ENCODE results near the gene CAMTA1. TPM values are rescaled to one million over a fixed set of nuclear protein-coding genes. Genes with fewer than 3 reads are reported as not detected.

The CAMTA1 gene
- total RNA-seq, 1 donor from 2014 or later = 166 TPM

- DNase-seq (no peak), ATAC-seq (no peak)
- intact Hi-C loops (cut with micrococcal nuclease) = no loop called here
These were observed 711.9 kb downstream of the CAMTA1 start for GRCh38 chr1:7497107-7497637.

GRCh38 chr1:7500381-7501083 is 715.3 kb downstream of the CAMTA1 start:
- DNase-seq = no peak
- intact Hi-C loops (cut with micrococcal nuclease) = no loop called here
- no peak for ATAC-seq

GRCh38 chr1:7501084-7501491 is 715.8 kb downstream of the CAMTA1 start:
- no peak for DNase-seq
- ATAC-seq = no peak
- intact Hi-C loops (cut with micrococcal nuclease) = no loop called here

GRCh38 chr1:7501723-7502603 is 716.7 kb downstream of the CAMTA1 start:
- ATAC-seq = no peak
- no peak for DNase-seq
- intact Hi-C loops (cut with micrococcal nuclease) = no loop called here

DNA sequence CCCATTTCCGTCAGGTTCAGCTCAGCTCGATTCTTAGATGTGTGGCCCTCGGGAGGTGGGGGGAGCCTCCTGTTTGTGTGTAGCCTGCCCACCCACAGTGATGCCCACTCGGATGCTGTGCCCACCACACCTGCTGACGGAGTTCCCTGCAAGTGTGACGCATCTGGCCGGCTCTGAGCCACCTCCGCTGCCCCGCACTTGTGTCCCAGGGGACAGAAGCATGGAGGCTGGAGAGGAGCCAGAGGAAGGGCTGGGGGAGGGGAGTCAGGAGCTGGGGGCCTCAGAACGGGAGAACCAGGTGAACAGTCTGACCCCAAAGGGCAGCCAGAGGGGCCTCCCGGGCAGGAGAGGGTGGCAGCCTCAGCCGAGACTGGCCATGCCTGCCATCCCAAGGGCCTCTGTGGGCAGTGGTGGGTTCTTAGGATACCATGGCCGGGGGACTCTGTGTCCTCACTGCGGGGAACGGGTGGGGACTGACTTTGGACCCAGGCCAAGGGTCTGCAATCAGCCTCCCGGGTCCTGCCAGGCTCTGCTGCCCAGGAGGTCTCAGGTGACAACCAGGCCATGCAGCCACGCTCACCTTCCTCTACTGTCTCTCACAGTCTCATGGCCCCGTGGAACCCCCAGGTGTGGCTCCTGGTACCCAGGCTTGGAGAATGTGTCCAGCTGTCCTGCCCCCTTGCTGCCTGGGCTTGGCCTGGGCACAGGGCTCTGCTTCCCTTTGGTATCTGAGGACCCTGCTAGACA is 718.6 kb downstream of the CAMTA1 start:
- intact Hi-C loops (cut with micrococcal nuclease) = no loop called here
- DNase-seq (no peak), ATAC-seq (no peak)

DNA sequence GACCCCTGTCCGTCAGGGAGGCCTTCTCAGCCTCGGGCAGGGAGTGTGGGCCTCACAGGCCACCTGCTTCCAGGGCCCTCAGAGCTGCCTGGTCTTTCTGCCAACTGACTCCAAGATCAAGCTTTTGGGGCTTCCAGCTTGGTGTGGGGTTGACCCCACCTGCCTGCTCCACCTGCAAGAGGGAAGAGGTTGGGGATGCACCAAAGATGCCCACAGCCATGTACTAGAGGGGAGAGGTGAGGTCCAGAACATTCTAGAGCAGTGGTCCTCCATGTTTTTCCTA is 719.1 kb downstream of the CAMTA1 start:
- ATAC-seq = no peak
- intact Hi-C loops (cut with micrococcal nuclease) = no loop called here
- DNase-seq = no peak

DNA sequence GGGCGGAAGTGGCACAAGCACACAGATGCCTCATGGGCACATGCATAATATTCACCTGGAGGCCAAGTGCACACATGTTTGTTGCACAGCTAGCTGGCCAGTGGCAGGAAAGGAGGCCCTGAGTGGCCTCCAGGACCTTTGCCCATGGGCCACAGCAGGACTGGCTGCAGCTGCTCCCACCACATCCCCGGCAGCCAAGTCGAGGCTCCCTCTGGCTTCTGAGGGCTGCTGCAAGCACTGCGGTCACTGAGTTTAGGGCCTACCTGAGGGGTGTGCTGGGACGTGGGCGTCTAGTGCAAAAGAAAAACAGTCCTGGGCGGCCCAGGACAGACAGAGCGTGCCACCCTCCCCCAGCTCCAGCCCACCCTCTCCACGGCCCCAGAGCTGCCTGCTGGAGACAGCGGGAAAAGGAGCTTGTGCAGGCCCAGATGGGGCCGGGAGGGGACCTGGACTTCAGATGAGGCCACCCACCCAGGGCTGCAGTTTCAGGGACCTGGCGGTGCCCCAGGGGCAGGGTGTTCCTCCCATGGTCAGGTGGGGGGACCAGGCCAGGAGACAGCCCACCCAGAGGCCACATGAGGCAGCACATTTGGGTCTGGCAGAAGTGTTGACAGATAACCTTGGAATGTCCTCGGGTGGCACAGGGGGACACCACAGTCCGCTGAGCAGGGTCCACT is 720.0 kb downstream of the CAMTA1 start:
- ATAC-seq (no peak), DNase-seq (no peak)
- intact Hi-C loops (cut with micrococcal nuclease) = no loop called here

GRCh38 chr1:7505771-7506453 is 720.7 kb downstream of the CAMTA1 start:
- ATAC-seq = no peak
- no peak for DNase-seq
- intact Hi-C loops (cut with micrococcal nuclease) = no loop called here

- intact Hi-C loops (cut with micrococcal nuclease) = no loop called here
- ATAC-seq (no peak), DNase-seq (no peak)
These were observed 721.4 kb downstream of the CAMTA1 start for GRCh38 chr1:7506454-7507284.

DNA sequence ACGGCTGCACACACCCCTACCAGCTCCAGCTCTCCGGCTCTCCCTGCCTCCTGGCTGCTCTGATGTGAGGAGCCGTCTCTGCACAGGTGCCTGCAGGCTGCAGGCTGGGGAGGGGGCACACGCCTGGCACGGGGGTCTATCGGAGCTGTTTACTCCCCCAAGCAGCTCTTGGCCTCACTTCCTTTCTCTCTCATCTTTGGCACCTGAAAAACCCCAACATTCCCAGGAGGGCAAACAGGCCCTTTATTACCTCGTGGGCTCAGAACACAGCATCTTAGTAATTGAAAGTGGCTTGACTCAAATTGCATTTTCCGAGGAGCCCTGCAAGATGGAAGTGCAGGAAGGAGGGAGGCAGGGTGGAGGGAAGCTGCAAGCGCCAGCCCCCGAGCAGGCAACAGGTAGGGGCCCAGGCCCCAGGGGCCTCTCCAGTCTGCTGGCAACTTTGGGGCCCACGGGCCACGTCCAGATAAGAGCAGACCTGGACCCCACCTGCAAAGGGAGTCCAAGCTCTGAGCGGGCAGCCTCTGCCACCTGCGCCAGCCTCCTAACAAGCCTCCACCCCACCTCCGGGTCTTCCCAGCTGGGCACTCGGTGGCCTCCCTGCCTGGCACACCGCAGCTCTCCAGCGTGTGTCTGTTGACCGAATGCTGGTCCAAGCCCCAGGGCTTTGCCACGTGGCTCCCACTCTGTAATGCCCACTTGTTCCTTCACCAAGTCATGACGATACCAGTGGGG is 722.2 kb downstream of the CAMTA1 start:
- no peak for ATAC-seq
- DNase-seq = no peak
- intact Hi-C loops (cut with micrococcal nuclease) = no loop called here

DNA sequence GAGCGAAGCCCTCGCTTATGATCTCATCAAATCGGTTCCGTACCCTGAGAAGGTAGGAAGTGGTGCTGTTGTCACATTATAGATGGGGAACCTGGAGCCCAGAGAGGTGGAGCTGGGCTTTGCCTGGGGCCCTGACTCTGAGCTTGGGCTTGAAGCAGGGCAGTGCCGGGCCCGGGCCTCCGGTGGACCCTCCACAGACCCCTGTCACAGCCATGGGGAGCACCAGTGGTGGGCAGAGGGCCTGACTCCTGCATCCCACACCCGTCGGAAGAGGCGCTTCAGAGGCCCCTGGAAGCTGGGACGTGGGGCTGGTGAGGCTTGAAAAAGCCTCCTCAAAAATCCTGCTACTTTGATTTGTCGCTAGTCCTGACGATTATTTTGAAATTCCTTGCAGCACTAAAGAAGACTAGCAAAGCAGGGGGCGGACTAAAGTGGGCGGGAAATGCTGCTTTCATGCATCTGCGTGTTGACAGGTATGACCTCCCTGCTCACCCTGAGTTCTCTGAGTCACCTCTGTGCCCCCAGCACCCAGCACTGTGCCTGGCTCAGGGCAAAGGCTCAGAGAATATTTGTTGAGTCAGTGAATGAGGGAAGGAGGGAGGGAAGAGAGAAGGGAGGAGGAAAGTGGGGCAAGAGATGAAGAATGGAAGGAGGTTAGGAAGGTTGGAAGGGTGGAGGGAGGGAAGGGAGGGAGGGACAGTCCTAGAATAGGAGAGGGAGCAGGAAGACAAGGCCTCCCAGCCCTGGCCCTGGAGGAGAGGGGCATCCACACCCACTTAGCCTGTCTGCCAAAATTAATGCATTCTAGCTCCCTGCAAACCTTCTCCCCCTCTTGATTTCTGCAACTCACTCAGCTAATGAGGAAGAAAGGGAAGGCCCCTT is 723.0 kb downstream of the CAMTA1 start:
- ATAC-seq (peak; percentile 11), DNase-seq (no peak)
- intact Hi-C loops (cut with micrococcal nuclease) = no loop called here

DNA sequence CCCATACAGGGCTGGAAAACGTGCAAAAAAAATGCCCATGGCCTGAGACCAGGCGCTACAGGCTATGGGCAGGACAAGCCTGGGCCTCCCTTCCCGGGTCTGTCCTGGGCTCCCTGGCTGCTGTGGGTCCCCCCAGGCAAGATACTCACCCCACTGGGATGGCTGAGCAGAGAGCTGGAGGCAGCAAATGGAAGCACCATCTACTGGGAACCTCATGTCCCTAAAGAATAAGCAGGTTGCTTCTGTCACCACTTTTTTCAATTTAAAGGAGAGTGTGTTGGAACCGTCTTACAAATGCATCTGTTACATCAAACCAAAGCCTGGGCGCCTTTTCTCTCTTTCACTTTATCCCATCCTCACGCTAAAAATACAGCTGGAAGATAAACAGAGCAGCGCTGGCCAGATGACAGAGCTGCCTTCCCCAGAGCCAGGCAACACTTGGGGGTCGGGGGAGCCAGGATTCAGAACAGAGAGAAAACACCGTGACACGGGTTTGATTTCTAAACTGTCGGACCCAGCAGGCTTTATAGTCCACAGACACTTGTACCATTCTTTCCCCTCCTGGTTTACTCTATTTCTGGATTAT is 723.8 kb downstream of the CAMTA1 start:
- ATAC-seq (peak; percentile 11), DNase-seq (no peak)
- intact Hi-C loops (cut with micrococcal nuclease) = no loop called here

GRCh38 chr1:7509598-7509997 is 724.3 kb downstream of the CAMTA1 start:
- intact Hi-C loops (cut with micrococcal nuclease) = no loop called here
- no peak for DNase-seq
- ATAC-seq = no peak

GRCh38 chr1:7510389-7510931 is 725.2 kb downstream of the CAMTA1 start:
- ATAC-seq = no peak
- intact Hi-C loops (cut with micrococcal nuclease) = no loop called here
- no peak for DNase-seq

GRCh38 chr1:7511381-7511780 is 726.1 kb downstream of the CAMTA1 start:
- intact Hi-C loops (cut with micrococcal nuclease) = no loop called here
- ATAC-seq = no peak
- no peak for DNase-seq

DNA sequence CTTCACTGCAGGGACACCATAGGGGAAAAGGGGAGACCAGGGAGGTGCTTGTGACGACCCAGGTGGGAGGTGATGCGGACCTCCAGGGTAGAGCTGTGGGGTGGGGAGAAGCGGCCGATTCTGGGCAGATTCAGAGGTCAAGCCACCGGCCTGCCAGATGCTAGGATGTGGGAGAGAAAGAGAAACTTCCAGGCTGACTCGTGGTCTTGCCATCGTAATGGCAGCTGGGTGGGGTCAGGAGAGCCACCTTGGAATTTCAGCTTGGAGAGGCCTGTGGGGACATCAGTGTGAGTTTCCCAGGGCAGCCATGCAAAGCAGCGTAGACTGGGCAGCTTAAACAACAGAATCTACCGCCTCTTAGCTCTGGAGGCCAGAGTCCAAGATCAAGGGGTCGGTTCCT is 727.8 kb downstream of the CAMTA1 start:
- DNase-seq (no peak), ATAC-seq (no peak)
- intact Hi-C loops (cut with micrococcal nuclease) = no loop called here
